GM19324 (cell line): Measurements from ENCODE around the gene KLHL29.

Experiments used
- ATAC-seq: cut with Tn5 transposase; IDR thresholded peaks from one replicate; pipeline ENCODE4 v1.9.1; 2021; ENCODE audit warnings: mild to moderate bottlenecking, moderate library complexity; ENCODE audit not compliant: unreplicated experiment, low FRiP score

The KLHL29 gene

GRCh38 chr2:23366720-23367119, 18.3 kb upstream of the KLHL29 start:
- no peak for ATAC-seq

DNA sequence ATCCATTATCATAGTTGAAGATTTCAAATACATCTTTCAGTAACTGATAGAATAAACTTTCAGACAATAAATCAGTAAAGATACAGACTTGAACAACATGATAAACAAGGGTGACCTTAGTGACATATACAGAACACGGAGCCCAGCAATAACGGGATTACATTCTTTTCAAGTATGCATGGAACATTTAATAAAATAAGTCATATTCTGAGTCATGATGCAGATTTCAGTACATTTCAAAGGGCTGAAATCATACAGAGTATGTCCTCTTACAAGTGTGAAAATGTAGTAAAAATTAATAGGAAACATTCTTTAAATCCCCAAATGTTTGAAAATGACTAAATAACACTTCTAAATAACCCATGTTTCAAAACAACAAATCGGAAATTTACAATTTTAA, 17.2 kb upstream of the KLHL29 start:
- no peak for ATAC-seq

DNA sequence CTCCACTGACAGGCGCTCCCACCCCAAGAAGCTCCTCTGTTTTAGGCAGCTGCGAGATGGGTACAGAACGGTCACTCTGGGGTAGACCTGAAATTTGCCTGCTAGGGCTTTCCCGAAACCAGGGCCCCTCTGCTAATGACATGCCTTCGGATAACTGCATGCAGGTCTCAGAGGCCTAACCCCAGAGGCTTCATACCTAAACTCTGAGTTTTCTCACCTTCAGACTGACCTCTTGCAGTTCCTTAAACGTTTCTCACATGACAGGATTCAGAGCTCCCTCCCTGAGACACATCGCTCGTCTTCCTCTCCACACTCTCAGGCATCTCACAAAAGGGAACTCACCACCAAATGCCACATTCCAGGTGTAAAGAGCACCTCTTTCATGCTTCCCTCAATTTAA, 11.3 kb upstream of the KLHL29 start:
- no peak for ATAC-seq

DNA sequence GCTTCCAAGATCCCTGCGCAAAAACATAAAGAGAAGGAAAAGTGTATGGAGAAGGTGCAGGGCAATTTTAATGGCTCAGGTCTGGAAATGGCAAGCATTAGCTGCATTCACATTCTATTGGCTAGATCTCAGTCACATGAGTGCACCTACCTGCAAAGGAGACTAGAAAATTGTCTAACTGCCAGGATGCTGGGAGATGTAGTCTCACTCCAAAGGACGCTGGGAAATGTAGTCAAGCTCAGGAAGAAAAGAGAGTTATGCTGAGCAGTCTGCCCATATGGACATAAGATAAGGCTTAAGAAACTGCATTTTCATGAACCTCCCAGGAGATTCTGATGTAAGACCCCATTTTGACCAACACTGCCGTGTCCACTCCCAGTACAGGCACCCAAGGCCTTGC, 9.5 kb upstream of the KLHL29 start:
- ATAC-seq, result no peak

DNA sequence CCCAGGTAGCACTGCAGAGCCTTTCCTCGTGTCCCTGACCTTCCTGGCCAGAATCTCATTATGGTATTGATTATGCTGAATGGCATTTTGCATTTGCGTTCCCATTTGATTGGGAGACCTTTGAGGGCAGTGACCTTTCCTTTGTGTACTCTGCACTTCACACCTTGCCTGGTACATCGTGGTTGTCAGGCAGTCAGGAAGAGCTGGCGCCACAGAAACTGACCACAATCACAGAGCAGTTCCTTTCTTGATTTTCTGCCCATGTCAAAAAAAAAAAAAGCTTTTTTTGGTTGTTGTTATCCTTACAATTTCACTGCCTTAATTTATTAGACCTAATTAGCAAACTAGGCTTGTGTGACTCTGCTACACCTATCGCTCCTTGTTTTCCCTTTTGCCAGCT, 8.9 kb upstream of the KLHL29 start:
- no peak for ATAC-seq

GRCh38 chr2:23376972-23377371, 8.0 kb upstream of the KLHL29 start:
- ATAC-seq, result no peak

DNA sequence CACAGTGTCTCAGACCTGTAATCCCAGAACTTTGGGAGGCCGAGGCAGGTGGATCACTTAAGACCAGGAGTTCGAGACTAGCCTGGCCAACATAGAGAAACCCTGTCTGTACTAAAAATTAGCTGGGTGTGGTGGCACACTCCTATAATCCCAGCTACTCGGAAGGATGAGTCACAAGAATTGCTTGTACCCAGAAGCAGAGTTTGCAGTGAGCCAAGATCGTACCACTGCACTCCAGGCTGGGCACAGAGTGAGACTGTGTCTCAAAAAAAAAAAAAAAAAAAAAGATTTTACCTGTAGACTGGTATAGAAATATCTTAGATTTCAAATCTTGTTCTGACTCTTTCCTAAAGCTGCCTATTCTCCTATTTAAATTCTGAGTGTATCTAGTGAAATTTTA, 7.2 kb upstream of the KLHL29 start:
- ATAC-seq, result no peak

- ATAC-seq, result no peak
These were observed 6.5 kb upstream of the KLHL29 start for GRCh38 chr2:23378496-23378895.

- ATAC-seq, result peak; percentile 41
These were observed 5.7 kb upstream of the KLHL29 start for GRCh38 chr2:23379220-23379695.

GRCh38 chr2:23380562-23381065, 4.4 kb upstream of the KLHL29 start:
- peak; percentile 26 for ATAC-seq

GRCh38 chr2:23381084-23381483, 3.9 kb upstream of the KLHL29 start:
- ATAC-seq, result no peak

GRCh38 chr2:23381485-23381884, 3.5 kb upstream of the KLHL29 start:
- ATAC-seq, result no peak

GRCh38 chr2:23383100-23383499, 1.9 kb upstream of the KLHL29 start:
- no peak for ATAC-seq

DNA sequence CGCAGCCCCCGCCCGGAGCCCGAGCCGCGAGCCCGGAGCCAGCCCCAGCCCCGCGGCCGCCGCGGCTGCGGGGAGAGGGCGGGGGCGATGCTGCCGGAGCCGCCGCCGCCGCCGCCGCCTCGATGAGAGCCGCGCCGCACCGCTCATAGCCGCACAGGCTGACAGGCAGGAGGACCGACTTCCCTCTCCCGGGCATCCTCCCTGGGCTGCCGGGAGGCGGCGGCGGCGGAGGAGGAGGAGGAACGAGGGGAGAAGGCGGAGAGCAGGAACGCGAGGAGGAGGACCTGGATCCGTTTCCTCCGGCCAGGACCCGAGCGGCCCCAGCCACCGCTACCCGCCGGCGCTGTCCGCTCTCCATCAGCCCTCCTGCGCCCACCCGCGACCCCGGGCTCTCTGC, 370 bp downstream of the KLHL29 start:
- peak; percentile 26 for ATAC-seq

DNA sequence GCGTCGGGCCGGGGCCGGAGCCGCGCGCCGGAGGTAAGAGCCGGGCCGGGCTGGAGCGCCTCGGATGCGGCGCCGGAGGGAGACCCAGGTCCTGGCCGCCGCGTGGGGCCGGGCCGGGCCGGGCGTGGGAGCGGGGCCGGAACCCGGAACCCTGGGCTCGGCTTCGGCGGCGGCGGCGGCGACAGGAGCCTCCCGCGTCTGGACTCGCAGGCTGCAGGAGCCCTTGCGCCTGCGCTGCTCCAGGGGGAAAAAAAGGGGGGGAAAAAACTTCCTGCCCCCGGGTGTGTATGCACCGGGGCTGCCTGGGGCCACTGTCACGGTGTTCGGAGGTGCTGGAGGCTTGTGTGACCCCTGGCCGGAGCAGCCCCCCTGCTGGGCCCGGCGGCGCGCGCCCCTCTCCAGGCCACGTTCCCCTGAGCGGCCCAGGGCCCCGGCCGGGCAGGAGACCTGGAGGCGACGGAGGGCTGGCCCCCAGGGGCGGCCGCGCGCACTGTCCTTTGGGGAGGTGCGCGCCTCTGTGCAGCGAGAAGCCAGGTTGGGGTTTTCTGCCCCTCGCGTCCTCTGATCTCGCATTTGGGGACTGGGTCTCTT, 864 bp downstream of the KLHL29 start:
- ATAC-seq, result peak; percentile 25

GRCh38 chr2:23386339-23387220, 1.6 kb downstream of the KLHL29 start:
- ATAC-seq, result no peak

GRCh38 chr2:23387221-23387550, 2.2 kb downstream of the KLHL29 start:
- no peak for ATAC-seq

DNA sequence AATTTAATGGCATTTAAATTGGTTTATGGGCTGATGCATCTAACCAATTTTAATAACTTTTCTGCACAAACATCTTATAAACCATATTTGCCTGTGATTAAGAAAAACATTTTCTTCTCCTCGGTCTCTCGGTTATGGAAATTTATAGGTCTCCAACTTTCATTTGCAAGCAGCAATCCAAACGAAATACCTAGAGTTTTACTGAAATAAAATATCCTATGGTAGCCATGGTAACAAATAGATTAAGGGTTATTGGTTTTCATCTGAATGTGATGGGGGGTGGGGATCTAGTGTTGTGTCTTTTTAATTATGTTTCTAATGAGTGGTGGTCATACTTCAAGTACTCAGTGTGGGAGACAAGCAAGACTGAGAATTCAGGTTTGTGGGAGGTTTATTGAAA, 2.9 kb downstream of the KLHL29 start:
- ATAC-seq, result no peak

DNA sequence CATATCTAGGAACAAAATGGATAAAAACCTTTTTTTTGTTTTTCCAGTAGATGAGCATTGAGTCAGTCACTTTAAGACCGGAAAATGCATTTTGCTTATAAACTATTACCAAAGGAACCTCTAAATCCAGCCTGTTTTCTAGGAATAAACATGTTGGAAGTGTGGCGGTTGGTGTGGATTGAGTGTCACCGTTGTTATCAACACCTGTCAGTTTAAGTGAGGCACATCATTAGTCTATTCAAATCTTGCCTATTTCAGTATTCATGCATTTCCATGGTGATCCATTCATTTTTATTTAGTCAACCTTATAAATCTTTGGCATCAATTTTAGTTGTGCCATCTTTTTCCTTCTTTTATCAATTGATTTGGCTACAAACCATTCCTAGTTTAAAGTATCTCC, 3.3 kb downstream of the KLHL29 start:
- no peak for ATAC-seq

- ATAC-seq, result no peak
These were observed 4.0 kb downstream of the KLHL29 start for GRCh38 chr2:23388756-23389514.

- ATAC-seq, result no peak
These were observed 5.2 kb downstream of the KLHL29 start for GRCh38 chr2:23390152-23390551.
